SK-N-SH (cell line): ENCODE results near the gene KRTAP10-1. TPM values are rescaled to one million over a fixed set of nuclear protein-coding genes. Genes with fewer than 3 reads are reported as not detected.
A peak's percentile ranks its signal among the peaks of the same experiment; 100 is the strongest.

Source experiments
- CTCF ChIA-PET: fragments of 300-600, 350-600 bp; formaldehyde crosslinking; extraction: SDS; loops from one replicate; lab custom pipeline; 2021; lab: Yijun Ruan, JAX
- POLR2A ChIA-PET: fragments of 350-600 bp; sonication (Branson Sonifier 250); formaldehyde crosslinking; extraction: SDS; loops from one replicate; lab custom pipeline; 2020; ENCODE audit warnings: antibody characterized with exemption, inconsistent platforms; lab: Yijun Ruan, JAX
- DNase-seq: peaks from one replicate; pipeline ENCODE4 v3.0.0; 2012
- H2AFZ ChIP-seq: fragments of 200-600 bp; sonication (generic); 2 replicates; pipeline ENCODE4 v1.8.1; 2016; ENCODE audit warnings: antibody characterized with exemption, mild to moderate bottlenecking, low read depth
- H3F3A ChIP-seq: fragments of 200-600 bp; sonication (generic); replicated peaks from 2 replicates; pipeline ENCODE3; 2016; ENCODE audit warnings: antibody characterized with exemption, mild to moderate bottlenecking; ENCODE audit not compliant: insufficient read depth
- H3K27ac ChIP-seq, 2 experiments: fragments of 200-500 bp in 1 of 2; fragments of 200-600 bp in 1 of 2; sonication (Bioruptor generic) in 1 of 2; sonication (generic), shearing (Covaris generic) in 1 of 2; 2 replicates each; pipeline versions ENCODE4 v1.5.1 to v1.6.1; 2014 to 2016; ENCODE audit warnings: low read depth in 2 of 2, inconsistent platforms in 1 of 2, low read length in 1 of 2, mild to moderate bottlenecking in 1 of 2, mixed read lengths in 1 of 2
- H3K27me3 ChIP-seq: fragments of 200-600 bp; sonication (generic), shearing (Covaris generic); 2 replicates; pipeline ENCODE4 v1.6.1; 2016; ENCODE audit warnings: mixed run types; ENCODE audit not compliant: insufficient read depth
- H3K36me3 ChIP-seq, 2 experiments: fragments of 200-500 bp in 1 of 2; fragments of 200-600 bp in 1 of 2; sonication (Bioruptor generic) in 1 of 2; sonication (generic) in 1 of 2; replicated peaks in 1 of 2; 2 replicates each; pipeline versions ENCODE3 to v1.5.1; 2014 to 2016; ENCODE audit warnings: low read length in 1 of 2, mild to moderate bottlenecking in 1 of 2; ENCODE audit not compliant: insufficient read depth in 2 of 2, control insufficient read depth in 1 of 2
- H3K4me1 ChIP-seq, 2 experiments: fragments of 200-500 bp in 1 of 2; fragments of 200-600 bp in 1 of 2; sonication (Bioruptor generic) in 1 of 2; sonication (generic), shearing (Covaris generic) in 1 of 2; 2 replicates each; pipeline versions ENCODE4 v1.5.1 to v1.6.1; 2014 to 2016; ENCODE audit warnings: low read depth in 1 of 2, low read length in 1 of 2, mixed run types in 1 of 2; ENCODE audit not compliant: insufficient read depth in 2 of 2, control insufficient read depth in 1 of 2
- H3K4me2 ChIP-seq: fragments of 200-600 bp; sonication (generic), shearing (Covaris generic); 2 replicates; pipeline ENCODE4 v1.6.1; 2017; ENCODE audit warnings: mixed run types
- H3K4me3 ChIP-seq, 2 experiments: fragments of 200-500 bp in 1 of 2; fragments of 200-600 bp in 1 of 2; sonication (Bioruptor generic) in 1 of 2; sonication (generic), shearing (Covaris generic) in 1 of 2; 2 replicates each; pipeline versions ENCODE4 v1.5.1 to v1.8.1; 2014 to 2016; ENCODE audit warnings: low read depth in 2 of 2, inconsistent platforms in 1 of 2, low read length in 1 of 2, mild to moderate bottlenecking in 1 of 2, mixed read lengths in 1 of 2, moderate library complexity in 1 of 2
- H3K79me2 ChIP-seq: fragments of 200-600 bp; sonication (generic); 2 replicates; pipeline ENCODE4 v1.8.1; 2017; ENCODE audit warnings: mild to moderate bottlenecking; ENCODE audit not compliant: insufficient read depth
- H3K9ac ChIP-seq: fragments of 200-600 bp; sonication (generic); 2 replicates; pipeline ENCODE4 v1.6.1; 2017; ENCODE audit warnings: mixed run types
- H3K9me2 ChIP-seq: fragments of 200-600 bp; sonication (generic); 2 replicates; pipeline ENCODE4 v1.6.1; 2017; ENCODE audit warnings: mixed run types
- H3K9me3 ChIP-seq: fragments of 200-600 bp; sonication (generic); 2 replicates; pipeline ENCODE4 v1.6.1; 2017; ENCODE audit warnings: mixed run types, mild to moderate bottlenecking, moderate library complexity
- H4K20me1 ChIP-seq: fragments of 200-600 bp; sonication (generic); 2 replicates; pipeline ENCODE4 v1.6.1; 2017; ENCODE audit warnings: mild to moderate bottlenecking, mixed run types; ENCODE audit not compliant: insufficient read depth
- FOSL2 ChIP-seq: IDR thresholded peaks from 2 replicates; pipeline ENCODE4 v1.4.0; 2012; ENCODE audit warnings: low read depth, mild to moderate bottlenecking, moderate library complexity, borderline replicate concordance
- FOXJ3 ChIP-seq: sonication (generic); formaldehyde crosslinking; IDR thresholded peaks from 2 replicates; pipeline ENCODE4 v1.5.1; 2020; ENCODE audit warnings: mild to moderate bottlenecking, missing genetic modification reagents
- GATA2 ChIP-seq: sonication (generic); formaldehyde crosslinking; IDR thresholded peaks from 2 replicates; pipeline ENCODE4 v1.5.0; 2020; ENCODE audit warnings: mild to moderate bottlenecking, missing genetic modification reagents
- JUND ChIP-seq: IDR thresholded peaks from 2 replicates; pipeline ENCODE4 v1.4.0; 2012
- MAX ChIP-seq: IDR thresholded peaks from 2 replicates; pipeline ENCODE4 v1.4.0; 2012; ENCODE audit warnings: low read depth
- MEF2A ChIP-seq: IDR thresholded peaks from 2 replicates; pipeline ENCODE4 v1.4.0; 2012; ENCODE audit warnings: low read depth, borderline replicate concordance
- PBX3 ChIP-seq: IDR thresholded peaks from 2 replicates; pipeline ENCODE4; 2012
- POLR2AphosphoS5 ChIP-seq: IDR thresholded peaks from 2 replicates; pipeline ENCODE4 v1.6.1; 2012; ENCODE audit warnings: low read depth, low read length
- REST ChIP-seq: IDR thresholded peaks from 2 replicates; pipeline ENCODE4 v1.6.1; 2012; ENCODE audit warnings: mild to moderate bottlenecking, low read depth, low read length, moderate library complexity
- RFX5 ChIP-seq: IDR thresholded peaks from 2 replicates; pipeline ENCODE4 v1.6.1; 2012; ENCODE audit warnings: mild to moderate bottlenecking, improper control_type of control experiment, low read length
- SIN3A ChIP-seq: IDR thresholded peaks from 2 replicates; pipeline ENCODE4 v1.6.1; 2012; ENCODE audit warnings: low read depth, mild to moderate bottlenecking, low read length, moderate library complexity, borderline replicate concordance
- TEAD4 ChIP-seq: IDR thresholded peaks from 2 replicates; pipeline ENCODE4 v1.4.0; 2012; ENCODE audit warnings: mild to moderate bottlenecking, borderline replicate concordance; ENCODE audit not compliant: insufficient read depth
- USF2 ChIP-seq: fragments of 150-350 bp; IDR thresholded peaks from 2 replicates; pipeline ENCODE4 v1.6.1; 2017; ENCODE audit warnings: antibody characterized with exemption, low read length, low read depth, borderline replicate concordance
- YY1 ChIP-seq: IDR thresholded peaks from 2 replicates; pipeline ENCODE4 v1.4.0; 2012; ENCODE audit warnings: low read depth, mild to moderate bottlenecking
- ZBTB33 ChIP-seq: IDR thresholded peaks from 2 replicates; pipeline ENCODE4 v1.4.0; 2012; ENCODE audit warnings: low read depth, borderline replicate concordance
- WGBS: methylation state at CpG from one replicate; pipeline ENCODE4 v1.1.6; 2017; ENCODE audit warnings: low lambda C conversion rate; 5-methylcytosine and 5-hydroxymethylcytosine counted together
- polyA plus RNA-seq, 3 experiments: library from polyadenylated mRNA; depleted of rRNA; stranded (reverse); fragments of >200 nt; gene quantifications; 2 replicates each; pipeline ENCODE4 v1.2.3, GENCODE V29; 2012

Gene KRTAP10-1
- polyA plus RNA-seq, 1 of the 3 experiments (the other 2 are of a cell fraction), result not detected

GRCh38 chr21:44516342-44516741, 23.7 kb downstream of the KRTAP10-1 start:
- H3K9me3 ChIP-seq, result no peaks in the 10 kb centered on the region
- H3K4me2 ChIP-seq, result peak overlapping the region; percentile 74
- peaks cover 11% of the 10 kb centered on the region; the same call in 1 of the 2 replicates for H3K79me2 ChIP-seq
- no peaks in the 10 kb centered on the region for H3K9me2 ChIP-seq
- H3K4me3 ChIP-seq, result peak overlapping the region; percentile 60 to 86
- no peaks in the 10 kb centered on the region for H3K27me3 ChIP-seq
- ChIA-PET POLR2A (no interaction called here), CTCF (interaction anchor here (1.1 kb wide), 1 partner anchor 277 kb away, joined by 5 read pairs; no protein-coding TSS in a partner anchor)
- H3K9ac ChIP-seq, result no peak overlapping the region
- WGBS, result 100% methylated on average over 3 of the region's 13 CpGs
- H3K4me1 ChIP-seq, result peaks cover 0 to 18% of the 10 kb centered on the region in 2 experiments; a peak in 1 of 4 replicates
- no peaks in the 10 kb centered on the region for H4K20me1 ChIP-seq
- no peak for DNase-seq
- no peaks in the 10 kb centered on the region for H3K36me3 ChIP-seq
- no peaks in the 10 kb centered on the region for H3F3A ChIP-seq
- no peak overlapping the region for H2AFZ ChIP-seq
- H3K27ac ChIP-seq, result no peak overlapping the region
- TF ChIP-seq YY1 (no peak), GATA2 (CRISPR knock-in tag) (no peak), MEF2A (no peak), MAX (no peak), USF2 (no peak)

- no peak overlapping the region for H3K4me3 ChIP-seq
- no peaks in the 10 kb centered on the region for H3F3A ChIP-seq
- H3K9me3 ChIP-seq, result no peaks in the 10 kb centered on the region
- H2AFZ ChIP-seq, result no peak overlapping the region
- no peaks in the 10 kb centered on the region for H3K36me3 ChIP-seq
- no peak overlapping the region for H3K27ac ChIP-seq
- H3K9ac ChIP-seq, result no peak overlapping the region
- POLR2A ChIA-PET, result no interaction called here
- peaks cover 0 to 18% of the 10 kb centered on the region in 2 experiments; a peak in 1 of 4 replicates for H3K4me1 ChIP-seq
- no peak for TF ChIP-seq JUND
- no peak for TF ChIP-seq SIN3A
- TF ChIP-seq FOSL2, result no peak
- TF ChIP-seq ZBTB33, result no peak
- no peak for TF ChIP-seq FOXJ3 (CRISPR knock-in tag)
- no peak for TF ChIP-seq PBX3
- TF ChIP-seq POLR2AphosphoS5, result no peak
- TF ChIP-seq REST, result no peak
- no peak for TF ChIP-seq RFX5
- TF ChIP-seq TEAD4, result no peak
- 88% methylated on average over 26 of the region's 32 CpGs for WGBS
- CTCF ChIA-PET, result interaction anchor here (0.6 to 1.1 kb wide), 2 partner anchors 278 to 438 kb away, joined by 3 to 5 read pairs; no protein-coding TSS in a partner anchor
- no peak overlapping the region for H3K4me2 ChIP-seq
- DNase-seq, result no peak
- no peaks in the 10 kb centered on the region for H3K27me3 ChIP-seq
- H3K79me2 ChIP-seq, result peaks cover 11% of the 10 kb centered on the region; the same call in 1 of the 2 replicates
- no peaks in the 10 kb centered on the region for H3K9me2 ChIP-seq
- H4K20me1 ChIP-seq, result no peaks in the 10 kb centered on the region
These were observed 24.4 kb downstream of the KRTAP10-1 start for GRCh38 chr21:44515359-44516165.
